ENCODE results near the gene SETD5.

DNA sequence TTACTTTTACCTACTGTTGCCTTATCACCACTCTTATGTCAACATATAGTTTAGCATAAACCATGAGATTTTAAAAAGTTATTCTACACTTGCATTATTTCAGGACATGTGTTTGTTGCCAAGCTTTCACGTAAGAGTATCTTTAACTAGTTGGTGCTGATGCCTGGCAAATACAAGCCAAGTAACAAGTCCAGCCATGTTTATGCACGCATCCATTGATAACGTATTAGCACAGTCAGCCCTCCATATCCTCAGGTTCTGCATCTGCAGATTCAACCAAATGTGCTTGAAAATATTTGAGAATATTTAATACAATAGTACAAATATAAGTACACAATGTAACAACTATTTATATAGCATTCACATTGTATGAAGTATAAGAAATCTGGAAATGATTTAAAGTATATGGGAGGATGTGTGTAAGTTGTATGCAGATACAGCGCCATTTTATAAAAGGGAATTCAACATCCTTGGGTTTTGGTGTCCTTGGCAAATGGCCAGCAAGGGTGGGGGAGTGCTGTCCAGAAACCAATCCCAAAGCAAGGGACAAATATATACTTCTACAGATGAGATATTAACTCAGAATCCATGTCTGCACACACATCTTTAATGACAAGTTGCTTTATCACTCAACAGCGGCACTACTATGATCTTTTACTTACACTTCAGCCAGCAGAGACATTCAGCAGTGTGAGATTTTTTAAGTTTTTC lies 8.7 kb upstream of the SETD5 start:
- TF ChIP-seq, protein P1, sequence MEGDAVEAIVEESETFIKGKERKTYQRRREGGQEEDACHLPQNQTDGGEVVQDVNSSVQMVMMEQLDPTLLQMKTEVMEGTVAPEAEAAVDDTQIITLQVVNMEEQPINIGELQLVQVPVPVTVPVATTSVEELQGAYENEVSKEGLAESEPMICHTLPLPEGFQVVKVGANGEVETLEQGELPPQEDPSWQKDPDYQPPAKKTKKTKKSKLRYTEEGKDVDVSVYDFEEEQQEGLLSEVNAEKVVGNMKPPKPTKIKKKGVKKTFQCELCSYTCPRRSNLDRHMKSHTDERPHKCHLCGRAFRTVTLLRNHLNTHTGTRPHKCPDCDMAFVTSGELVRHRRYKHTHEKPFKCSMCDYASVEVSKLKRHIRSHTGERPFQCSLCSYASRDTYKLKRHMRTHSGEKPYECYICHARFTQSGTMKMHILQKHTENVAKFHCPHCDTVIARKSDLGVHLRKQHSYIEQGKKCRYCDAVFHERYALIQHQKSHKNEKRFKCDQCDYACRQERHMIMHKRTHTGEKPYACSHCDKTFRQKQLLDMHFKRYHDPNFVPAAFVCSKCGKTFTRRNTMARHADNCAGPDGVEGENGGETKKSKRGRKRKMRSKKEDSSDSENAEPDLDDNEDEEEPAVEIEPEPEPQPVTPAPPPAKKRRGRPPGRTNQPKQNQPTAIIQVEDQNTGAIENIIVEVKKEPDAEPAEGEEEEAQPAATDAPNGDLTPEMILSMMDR (IDR thresholded peaks at IDR 0.05) = no peak
- no peak for TF ChIP-seq POLR2A (IDR thresholded peaks at IDR 0.05)
